ENCODE results near the gene NCCRP1. TPM values are rescaled to one million over a fixed set of nuclear protein-coding genes. Genes with fewer than 3 reads are reported as not detected.

NCCRP1 gene
- total RNA-seq, 1 donor from 2014 or later = 4.5 TPM

- DNase-seq = no peak
These were observed 30.9 kb upstream of the NCCRP1 start for GRCh38 chr19:39165857-39166256.

- DNase-seq = peak; percentile 81
These were observed 30.0 kb upstream of the NCCRP1 start for GRCh38 chr19:39166571-39167391.

- peak; percentile 22 for DNase-seq
These were observed 29.1 kb upstream of the NCCRP1 start for GRCh38 chr19:39167461-39168257.

GRCh38 chr19:39168258-39169142, 28.3 kb upstream of the NCCRP1 start:
- DNase-seq = no peak

GRCh38 chr19:39169143-39169810, 27.5 kb upstream of the NCCRP1 start:
- no peak for DNase-seq

GRCh38 chr19:39170386-39171231, 26.2 kb upstream of the NCCRP1 start:
- no peak for DNase-seq

GRCh38 chr19:39171479-39172465, 25.0 kb upstream of the NCCRP1 start:
- DNase-seq = no peak

GRCh38 chr19:39172700-39173501, 23.9 kb upstream of the NCCRP1 start:
- no peak for DNase-seq

GRCh38 chr19:39173502-39173991, 23.2 kb upstream of the NCCRP1 start:
- DNase-seq = no peak

- no peak for DNase-seq
These were observed 22.6 kb upstream of the NCCRP1 start for GRCh38 chr19:39174142-39174541.

- DNase-seq = no peak
These were observed 21.9 kb upstream of the NCCRP1 start for GRCh38 chr19:39174558-39175544.

GRCh38 chr19:39175564-39175963, 21.2 kb upstream of the NCCRP1 start:
- DNase-seq = no peak

- no peak for DNase-seq
These were observed 19.6 kb upstream of the NCCRP1 start for GRCh38 chr19:39177110-39177699.

- DNase-seq = no peak
These were observed 19.0 kb upstream of the NCCRP1 start for GRCh38 chr19:39177736-39178135.

GRCh38 chr19:39178296-39179006, 18.3 kb upstream of the NCCRP1 start:
- no peak for DNase-seq

- DNase-seq = no peak
These were observed 17.0 kb upstream of the NCCRP1 start for GRCh38 chr19:39179754-39180153.
